ENCODE data around the gene ZBTB44.
"Not testable (repeated sequence)": the region's sequence is repeated elsewhere in the genome, so short reads cannot be mapped to it uniquely, and the experiment has no call there.

The ZBTB44 gene

GRCh38 chr11:130299978-130300377 lies 14.7 kb downstream of the ZBTB44 start:
- Histone ChIP-seq H3K4me3 (ENCODE audit: low read depth in 1 of 2, low read length in 1 of 2) (no peak overlapping the region), H3K36me3 (peaks cover 7% of the 10 kb centered on the region), H3K4me1 (ENCODE audit: control insufficient read depth in 1 of 2, insufficient read depth in 1 of 2, low read depth in 1 of 2, low read length in 1 of 2) (peaks cover 0 to 5% of the 10 kb centered on the region in 2 experiments), H3K27ac (no peak overlapping the region), H3K9me3 (no peaks in the 10 kb centered on the region), H3K27me3 (no peaks in the 10 kb centered on the region)
- no peak for TF ChIP-seq CTCF (IDR thresholded peaks at IDR 0.05)

- H3K36me3 ChIP-seq = no peaks in the 10 kb centered on the region
- no peak overlapping the region for H3K4me3 ChIP-seq (ENCODE audit: low read depth in 1 of 2, low read length in 1 of 2)
- H3K4me1 ChIP-seq (ENCODE audit: control insufficient read depth in 1 of 2, insufficient read depth in 1 of 2, low read depth in 1 of 2, low read length in 1 of 2) = no peaks in the 10 kb centered on the region
- TF ChIP-seq CTCF (IDR thresholded peaks at IDR 0.05) = no peak
- H3K27ac ChIP-seq = no peak overlapping the region
- H3K9me3 ChIP-seq = no peaks in the 10 kb centered on the region
- H3K27me3 ChIP-seq = no peaks in the 10 kb centered on the region
These were observed 19.1 kb downstream of the ZBTB44 start for GRCh38 chr11:130295657-130296056.

- no peaks in the 10 kb centered on the region for H3K27me3 ChIP-seq
- no peaks in the 10 kb centered on the region for H3K9me3 ChIP-seq
- no peak for TF ChIP-seq CTCF (IDR thresholded peaks at IDR 0.05)
- peaks cover 6 to 9% of the 10 kb centered on the region in 2 experiments for H3K4me1 ChIP-seq (ENCODE audit: control insufficient read depth in 1 of 2, insufficient read depth in 1 of 2, low read depth in 1 of 2, low read length in 1 of 2)
- H3K4me3 ChIP-seq (ENCODE audit: low read depth in 1 of 2, low read length in 1 of 2) = no peak overlapping the region
- no peaks in the 10 kb centered on the region for H3K36me3 ChIP-seq
- H3K27ac ChIP-seq = no peak overlapping the region
These were observed 32.6 kb downstream of the ZBTB44 start for GRCh38 chr11:130282111-130282510.

GRCh38 chr11:130281341-130281740 lies 33.4 kb downstream of the ZBTB44 start:
- H3K27me3 ChIP-seq; H3K4me3 ChIP-seq (ENCODE audit: low read depth in 1 of 2, low read length in 1 of 2); H3K36me3 ChIP-seq: not testable (repeated sequence)

GRCh38 chr11:130279989-130280388 lies 34.7 kb downstream of the ZBTB44 start:
- H3K4me1 ChIP-seq (ENCODE audit: control insufficient read depth in 1 of 2, insufficient read depth in 1 of 2, low read depth in 1 of 2, low read length in 1 of 2) = peaks cover 6 to 9% of the 10 kb centered on the region in 2 experiments
- no peaks in the 10 kb centered on the region for H3K9me3 ChIP-seq
- no peaks in the 10 kb centered on the region for H3K27me3 ChIP-seq
- no peaks in the 10 kb centered on the region for H3K36me3 ChIP-seq
- H3K4me3 ChIP-seq (ENCODE audit: low read depth in 1 of 2, low read length in 1 of 2) = no peak overlapping the region
- TF ChIP-seq CTCF (IDR thresholded peaks at IDR 0.05) = no peak
- no peak overlapping the region for H3K27ac ChIP-seq

More at GRCh38 chr11:130281341-130281740, 33.4 kb downstream of the ZBTB44 start:
- not testable (repeated sequence) for H3K9me3 ChIP-seq; H3K4me1 ChIP-seq (ENCODE audit: control insufficient read depth in 1 of 2, insufficient read depth in 1 of 2, low read depth in 1 of 2, low read length in 1 of 2); H3K27ac ChIP-seq

- H3K9me3 ChIP-seq = no peaks in the 10 kb centered on the region
- peaks cover 6 to 9% of the 10 kb centered on the region in 2 experiments for H3K4me1 ChIP-seq (ENCODE audit: control insufficient read depth in 1 of 2, insufficient read depth in 1 of 2, low read depth in 1 of 2, low read length in 1 of 2)
- TF ChIP-seq CTCF (IDR thresholded peaks at IDR 0.05) = no peak
- H3K4me3 ChIP-seq (ENCODE audit: low read depth in 1 of 2, low read length in 1 of 2) = no peak overlapping the region
- H3K27me3 ChIP-seq = no peaks in the 10 kb centered on the region
- no peaks in the 10 kb centered on the region for H3K36me3 ChIP-seq
- H3K27ac ChIP-seq = no peak overlapping the region
These were observed 36.0 kb downstream of the ZBTB44 start for GRCh38 chr11:130278745-130279144.

Data from neutrophil (primary cell).